Hematopoietic multipotent progenitor cell (in vitro differentiated cells): ENCODE measurements around the gene GRM3. TPM values are rescaled to one million over a fixed set of nuclear protein-coding genes. Genes with fewer than 3 reads are reported as not detected.
A peak's percentile ranks its signal among the peaks of the same experiment; 100 is the strongest.

ENCODE experiments used
- DNase-seq, 3 donors: peaks; one replicate each; pipeline ENCODE4 v3.0.0-alpha.2; 2011 to 2015; ENCODE audit warnings: low read depth in 2 of 3, low spot score in 2 of 3
- total RNA-seq: library from RNA; depleted of rRNA; stranded (reverse); fragments of >200 nt; gene quantifications from one replicate; pipeline ENCODE4 v1.2.3, GENCODE V29; 2012

GRM3 gene
- total RNA-seq, 1 donor, result not detected

- no peak for DNase-seq
These were observed 45.7 kb downstream of the GRM3 start for GRCh38 chr7:86689363-86689762.

GRCh38 chr7:86692755-86693154, 49.0 kb downstream of the GRM3 start:
- no peak for DNase-seq

GRCh38 chr7:86706406-86706805, 62.7 kb downstream of the GRM3 start:
- no peak for DNase-seq

GRCh38 chr7:86708031-86708680, 64.4 kb downstream of the GRM3 start:
- no peak for DNase-seq

- no peak for DNase-seq
These were observed 76.6 kb downstream of the GRM3 start for GRCh38 chr7:86720306-86720705.

- peak in 1 of 3 donors; percentile 2 for DNase-seq
These were observed 90.1 kb downstream of the GRM3 start for GRCh38 chr7:86733783-86734182.

GRCh38 chr7:86745013-86745745, 101.5 kb downstream of the GRM3 start:
- DNase-seq, result no peak

- no peak for DNase-seq
These were observed 104.0 kb downstream of the GRM3 start for GRCh38 chr7:86747698-86748097.

- no peak for DNase-seq
These were observed 104.5 kb downstream of the GRM3 start for GRCh38 chr7:86748201-86748600.

- DNase-seq, result no peak
These were observed 105.4 kb downstream of the GRM3 start for GRCh38 chr7:86748843-86749719.

GRCh38 chr7:86749741-86750665, 106.3 kb downstream of the GRM3 start:
- DNase-seq, result no peak

- peak in 1 of 3 donors; percentile 12 for DNase-seq
These were observed 116.5 kb downstream of the GRM3 start for GRCh38 chr7:86760236-86760635.

GRCh38 chr7:86762129-86762528, 118.4 kb downstream of the GRM3 start:
- DNase-seq, result no peak

GRCh38 chr7:86765931-86766330, 122.2 kb downstream of the GRM3 start:
- no peak for DNase-seq

GRCh38 chr7:86768394-86768793, 124.7 kb downstream of the GRM3 start:
- DNase-seq, result no peak

GRCh38 chr7:86768967-86769760, 125.5 kb downstream of the GRM3 start:
- no peak for DNase-seq

GRCh38 chr7:86773309-86773708, 129.6 kb downstream of the GRM3 start:
- DNase-seq, result no peak

GRCh38 chr7:86775203-86775602, 131.5 kb downstream of the GRM3 start:
- no peak for DNase-seq

- DNase-seq, result no peak
These were observed 132.4 kb downstream of the GRM3 start for GRCh38 chr7:86776136-86776535.

- no peak for DNase-seq
These were observed 134.6 kb downstream of the GRM3 start for GRCh38 chr7:86778271-86778670.
